ENCODE results near the gene BICD2. TPM values are rescaled to one million over a fixed set of nuclear protein-coding genes. Genes with fewer than 3 reads are reported as not detected.

BICD2 gene
- total RNA-seq, 1 donor from 2014 or later, result 43.7 TPM

DNA sequence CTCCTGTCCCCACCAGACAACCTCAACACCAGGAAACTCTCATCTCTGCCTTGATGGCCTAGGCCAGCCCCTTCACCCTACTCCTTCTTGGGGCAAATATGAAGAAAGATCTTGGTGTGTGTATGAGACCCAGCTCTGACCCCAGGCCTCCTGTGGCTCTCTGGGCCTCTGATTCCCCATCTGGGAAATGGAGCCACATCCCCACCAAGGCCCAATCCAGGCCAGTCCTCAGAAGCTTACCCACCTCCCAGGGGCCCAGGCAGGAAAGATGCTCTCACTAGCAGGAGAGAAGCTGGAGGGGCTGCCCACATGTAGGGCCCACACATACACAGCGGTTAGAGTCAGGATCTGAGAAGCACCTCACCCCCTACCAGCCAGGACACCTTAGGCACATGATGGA lies 38.9 kb downstream of the BICD2 start:
- Mint-ChIP-seq H3K36me3 (ENCODE audit: unreplicated experiment) (peaks cover 5% of the 10 kb centered on the region), H3K4me1 (ENCODE audit: low read depth, unreplicated experiment) (peaks cover 59% of the 10 kb centered on the region), H3K27ac (ENCODE audit: unreplicated experiment) (no peak overlapping the region), H3K9me3 (ENCODE audit: unreplicated experiment) (peaks cover 20% of the 10 kb centered on the region), H3K4me3 (ENCODE audit: unreplicated experiment) (no peak overlapping the region), H3K27me3 (ENCODE audit: unreplicated experiment) (peaks cover 20% of the 10 kb centered on the region)
- no peak for DNase-seq
- TF ChIP-seq, protein P1, sequence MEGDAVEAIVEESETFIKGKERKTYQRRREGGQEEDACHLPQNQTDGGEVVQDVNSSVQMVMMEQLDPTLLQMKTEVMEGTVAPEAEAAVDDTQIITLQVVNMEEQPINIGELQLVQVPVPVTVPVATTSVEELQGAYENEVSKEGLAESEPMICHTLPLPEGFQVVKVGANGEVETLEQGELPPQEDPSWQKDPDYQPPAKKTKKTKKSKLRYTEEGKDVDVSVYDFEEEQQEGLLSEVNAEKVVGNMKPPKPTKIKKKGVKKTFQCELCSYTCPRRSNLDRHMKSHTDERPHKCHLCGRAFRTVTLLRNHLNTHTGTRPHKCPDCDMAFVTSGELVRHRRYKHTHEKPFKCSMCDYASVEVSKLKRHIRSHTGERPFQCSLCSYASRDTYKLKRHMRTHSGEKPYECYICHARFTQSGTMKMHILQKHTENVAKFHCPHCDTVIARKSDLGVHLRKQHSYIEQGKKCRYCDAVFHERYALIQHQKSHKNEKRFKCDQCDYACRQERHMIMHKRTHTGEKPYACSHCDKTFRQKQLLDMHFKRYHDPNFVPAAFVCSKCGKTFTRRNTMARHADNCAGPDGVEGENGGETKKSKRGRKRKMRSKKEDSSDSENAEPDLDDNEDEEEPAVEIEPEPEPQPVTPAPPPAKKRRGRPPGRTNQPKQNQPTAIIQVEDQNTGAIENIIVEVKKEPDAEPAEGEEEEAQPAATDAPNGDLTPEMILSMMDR (IDR thresholded peaks at IDR 0.05; ENCODE audit: partially characterized antibody, unreplicated experiment), result no peak

DNA sequence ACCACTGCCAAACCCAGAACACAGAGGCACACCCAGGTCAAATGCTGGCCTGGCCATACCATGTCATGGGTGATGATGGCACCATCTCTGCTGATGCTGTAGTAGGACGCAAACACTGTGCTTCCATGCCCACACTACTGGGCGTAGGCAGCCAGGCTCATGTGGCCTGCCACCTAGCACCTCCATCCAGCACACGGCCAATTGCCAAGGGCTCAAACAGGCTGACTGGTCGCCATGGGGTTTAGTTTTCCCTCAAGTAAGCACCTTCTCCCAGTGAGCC lies 39.4 kb downstream of the BICD2 start:
- DNase-seq, result no peak
- Mint-ChIP-seq H3K27me3 (ENCODE audit: unreplicated experiment) (peaks cover 15% of the 10 kb centered on the region), H3K36me3 (ENCODE audit: unreplicated experiment) (peaks cover 10% of the 10 kb centered on the region), H3K27ac (ENCODE audit: unreplicated experiment) (no peak overlapping the region), H3K4me3 (ENCODE audit: unreplicated experiment) (no peak overlapping the region), H3K9me3 (ENCODE audit: unreplicated experiment) (peaks cover 16% of the 10 kb centered on the region), H3K4me1 (ENCODE audit: low read depth, unreplicated experiment) (peaks cover 53% of the 10 kb centered on the region)
- TF ChIP-seq, protein P1 (IDR thresholded peaks at IDR 0.05; ENCODE audit: partially characterized antibody, unreplicated experiment), result no peak

DNA sequence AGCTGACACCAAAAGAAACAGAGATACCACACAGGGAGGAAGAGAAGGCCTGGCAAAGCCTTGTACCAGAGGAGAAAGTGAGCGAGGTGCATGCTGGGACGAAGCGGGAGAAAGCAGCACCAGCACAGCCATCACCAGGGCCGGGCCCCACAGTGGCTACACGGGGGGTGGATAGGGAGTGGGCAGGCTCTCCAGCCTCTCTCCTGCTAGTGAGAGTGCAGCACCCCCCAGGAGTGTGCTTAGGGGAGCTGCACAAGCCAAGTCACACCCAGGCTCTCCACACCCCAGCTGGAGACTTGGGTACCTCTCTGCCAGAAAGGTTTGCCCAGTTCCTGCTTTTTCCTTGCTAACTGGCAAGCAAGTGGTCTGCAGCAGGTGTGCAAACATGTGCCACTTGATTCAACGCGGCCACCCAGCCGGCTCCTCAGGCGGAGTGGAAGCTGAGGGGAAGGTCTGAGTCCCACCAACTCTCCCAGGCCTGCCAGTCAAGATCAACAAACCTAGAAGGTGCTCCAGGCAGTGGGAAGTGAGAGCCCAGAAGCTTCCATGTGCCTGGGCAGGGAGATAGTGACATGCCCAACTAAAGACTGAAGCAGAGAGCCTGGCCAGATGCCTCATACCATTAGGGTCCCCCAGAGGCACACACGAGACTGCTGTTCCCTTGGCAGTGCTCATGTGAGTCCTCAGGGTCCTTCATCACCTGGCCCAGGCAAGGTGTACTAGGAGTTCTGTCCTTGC lies 39.9 kb downstream of the BICD2 start:
- Mint-ChIP-seq H3K9me3 (ENCODE audit: unreplicated experiment) (peaks cover 16% of the 10 kb centered on the region), H3K4me3 (ENCODE audit: unreplicated experiment) (no peak overlapping the region)

DNA sequence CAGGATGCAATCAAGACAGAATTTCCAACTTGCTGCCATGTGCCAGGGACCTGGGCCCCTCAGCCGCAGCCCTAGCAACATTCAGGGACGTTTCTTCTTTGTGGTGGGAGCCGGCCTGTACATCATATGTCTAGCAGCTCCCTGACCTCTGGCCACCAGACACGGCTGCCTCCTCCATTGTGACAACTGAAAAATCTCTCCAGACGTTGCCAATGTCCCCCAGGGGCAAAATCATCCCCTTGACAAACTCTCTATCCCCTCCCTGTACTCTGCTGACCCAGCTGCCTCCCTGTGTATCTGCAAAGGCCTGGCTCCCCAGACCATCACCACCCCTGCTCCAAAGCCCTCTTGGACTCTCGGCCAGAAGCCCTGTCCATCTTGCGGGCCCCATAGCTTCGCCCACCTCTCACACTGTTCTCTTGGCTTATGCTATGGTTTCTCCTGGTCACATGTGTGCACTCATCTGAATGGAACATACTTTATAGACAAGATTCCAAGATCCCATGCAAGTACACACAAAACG lies 40.8 kb downstream of the BICD2 start:
- Mint-ChIP-seq H3K27ac (ENCODE audit: unreplicated experiment) (peak overlapping the region; percentile 59), H3K9me3 (ENCODE audit: unreplicated experiment) (peaks cover 11% of the 10 kb centered on the region), H3K27me3 (ENCODE audit: unreplicated experiment) (peaks cover 5% of the 10 kb centered on the region), H3K36me3 (ENCODE audit: unreplicated experiment) (peaks cover 10% of the 10 kb centered on the region), H3K4me1 (ENCODE audit: low read depth, unreplicated experiment) (peaks cover 40% of the 10 kb centered on the region), H3K4me3 (ENCODE audit: unreplicated experiment) (no peak overlapping the region)
- TF ChIP-seq, protein P1 (IDR thresholded peaks at IDR 0.05; ENCODE audit: partially characterized antibody, unreplicated experiment), result no peak
- no peak for DNase-seq

More for the DNA sequence above, 39.9 kb downstream of the BICD2 start:
- Mint-ChIP-seq H3K27me3 (ENCODE audit: unreplicated experiment) (peaks cover 12% of the 10 kb centered on the region), H3K4me1 (ENCODE audit: low read depth, unreplicated experiment) (peaks cover 48% of the 10 kb centered on the region), H3K36me3 (ENCODE audit: unreplicated experiment) (peaks cover 10% of the 10 kb centered on the region), H3K27ac (ENCODE audit: unreplicated experiment) (peak overlapping the region; percentile 35)
- TF ChIP-seq, protein P1 (IDR thresholded peaks at IDR 0.05; ENCODE audit: partially characterized antibody, unreplicated experiment), result no peak
- no peak for DNase-seq

DNA sequence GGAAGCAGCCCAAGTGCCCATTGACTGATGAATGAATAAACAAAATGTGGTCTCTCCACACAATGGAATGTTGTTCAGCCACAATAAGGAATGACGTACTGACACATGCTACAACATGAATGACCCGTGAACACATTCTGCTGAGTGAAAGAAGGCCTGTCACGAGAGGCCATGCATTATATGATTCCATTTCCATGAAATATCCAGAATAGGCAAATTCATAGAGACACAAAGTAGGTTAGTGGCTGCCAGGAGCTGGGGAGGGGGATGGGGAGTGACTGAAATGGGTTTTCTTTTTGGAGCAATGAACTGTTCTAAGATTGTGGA lies 41.4 kb downstream of the BICD2 start:
- Mint-ChIP-seq H3K27me3 (ENCODE audit: unreplicated experiment) (peaks cover 5% of the 10 kb centered on the region), H3K9me3 (ENCODE audit: unreplicated experiment) (peaks cover 11% of the 10 kb centered on the region), H3K4me1 (ENCODE audit: low read depth, unreplicated experiment) (peaks cover 37% of the 10 kb centered on the region), H3K27ac (ENCODE audit: unreplicated experiment) (peak overlapping the region; percentile 59), H3K36me3 (ENCODE audit: unreplicated experiment) (peaks cover 10% of the 10 kb centered on the region), H3K4me3 (ENCODE audit: unreplicated experiment) (no peak overlapping the region)
- TF ChIP-seq, protein P1 (IDR thresholded peaks at IDR 0.05; ENCODE audit: partially characterized antibody, unreplicated experiment), result no peak
- no peak for DNase-seq

All from glutamatergic neuron (in vitro differentiated cells).